Activated B cell treated with CpG ODN at 0.5 μM for 24 hours (primary cell): ENCODE measurements around the gene WNT7B. TPM values are rescaled to one million over a fixed set of nuclear protein-coding genes. Genes with fewer than 3 reads are reported as not detected.

ENCODE experiments used
- ATAC-seq: fragments of 200-7000 bp; cut with Tn5 transposase; one replicate; pipeline ENCODE4 v1.10.0; 2021; ENCODE audit warnings: low read depth, mild to moderate bottlenecking, moderate library complexity
- CTCF ChIA-PET: fragments of 350-600 bp; sonication (Branson Sonifier 250); formaldehyde crosslinking; loops from one replicate; lab custom pipeline; 2021; ENCODE audit warnings: antibody characterized with exemption; lab: Charles Lee
- POLR2A ChIA-PET: fragments of 350-600 bp; sonication (Branson Sonifier 250); formaldehyde crosslinking; loops from one replicate; lab custom pipeline; 2021; ENCODE audit warnings: antibody characterized with exemption; lab: Charles Lee
- DNase-seq: peaks from one replicate; pipeline ENCODE4 v3.0.0; 2022
- H3K27ac Mint-ChIP-seq: one replicate; pipeline ENCODE4 v1.8.0; 2020; ENCODE audit warnings: mixed read lengths
- H3K27me3 Mint-ChIP-seq: one replicate; pipeline ENCODE4 v1.8.0; 2021; ENCODE audit warnings: mixed read lengths
- H3K36me3 Mint-ChIP-seq: one replicate; pipeline ENCODE4 v1.8.0; 2021; ENCODE audit warnings: low read depth, mixed read lengths
- H3K4me1 Mint-ChIP-seq: one replicate; pipeline ENCODE4 v1.8.0; 2021; ENCODE audit warnings: mixed read lengths
- H3K4me3 Mint-ChIP-seq: one replicate; pipeline ENCODE4 v1.8.0; 2020; ENCODE audit warnings: mild to moderate bottlenecking, mixed read lengths
- H3K9me3 Mint-ChIP-seq: one replicate; pipeline ENCODE4 v1.8.0; 2020; ENCODE audit warnings: mixed read lengths
- intact Hi-C: fragments of 100-400 bp; cut with micrococcal nuclease; formaldehyde crosslinking; loops from one replicate; pipeline ENCODE4 v1.15.1; 2024
- total RNA-seq: library from RNA; stranded (reverse); gene quantifications from 2 replicates; pipeline ENCODE4 v1.2.3, GENCODE V29; 2022
- TF ChIP-seq, protein P1 (sequence below): fragments of 200-600 bp; IDR thresholded peaks from one replicate; pipeline ENCODE4 v1.8.0; 2022; ENCODE audit warnings: antibody characterized with exemption, mild to moderate bottlenecking

The WNT7B gene
- total RNA-seq, 1 donor from 2014 or later = not detected

DNA sequence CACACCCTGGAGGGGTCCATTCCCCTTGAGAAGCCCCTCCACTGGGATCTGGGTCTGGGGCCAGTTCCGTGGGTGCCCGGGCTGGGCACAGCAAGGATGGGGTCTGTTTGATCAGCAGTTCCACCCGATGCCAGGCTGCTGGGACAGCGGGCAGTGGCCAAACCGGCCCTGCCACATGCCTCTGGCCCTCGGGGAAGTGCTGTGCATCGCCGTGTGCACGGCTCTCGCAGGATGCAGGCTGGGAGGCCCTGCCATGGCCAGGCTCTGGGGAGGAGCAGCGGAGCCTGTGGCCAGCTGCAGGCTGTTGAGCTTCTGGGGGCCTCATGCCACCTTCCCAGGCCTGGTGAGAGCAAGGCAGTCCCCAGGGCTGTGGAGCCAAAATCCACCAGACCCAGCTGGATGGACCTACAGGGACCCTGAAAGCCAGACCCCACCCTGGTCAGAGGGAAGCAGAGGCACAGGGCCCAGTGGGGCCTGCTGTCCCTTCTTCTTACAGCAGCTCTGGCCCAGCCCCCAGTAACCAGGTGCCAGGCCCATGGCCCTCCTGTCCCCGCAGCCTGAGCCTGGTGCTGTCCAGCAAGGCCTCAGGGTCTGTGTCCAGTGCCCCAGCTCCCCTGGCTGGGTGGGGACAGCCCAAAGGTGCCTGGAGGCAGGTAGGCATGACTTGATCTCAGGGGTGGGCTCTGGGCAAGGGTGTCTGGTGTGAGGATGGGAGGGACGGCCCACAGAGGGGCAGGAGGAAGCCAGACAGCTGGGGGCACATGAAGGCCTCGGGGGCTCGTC is 57.3 kb downstream of the WNT7B start:
- Mint-ChIP-seq H3K36me3 (no peaks in the 10 kb centered on the region), H3K27me3 (peaks cover 6% of the 10 kb centered on the region), H3K4me1 (no peaks in the 10 kb centered on the region), H3K9me3 (no peaks in the 10 kb centered on the region), H3K4me3 (no peak overlapping the region), H3K27ac (no peak overlapping the region)
- TF ChIP-seq, protein P1, sequence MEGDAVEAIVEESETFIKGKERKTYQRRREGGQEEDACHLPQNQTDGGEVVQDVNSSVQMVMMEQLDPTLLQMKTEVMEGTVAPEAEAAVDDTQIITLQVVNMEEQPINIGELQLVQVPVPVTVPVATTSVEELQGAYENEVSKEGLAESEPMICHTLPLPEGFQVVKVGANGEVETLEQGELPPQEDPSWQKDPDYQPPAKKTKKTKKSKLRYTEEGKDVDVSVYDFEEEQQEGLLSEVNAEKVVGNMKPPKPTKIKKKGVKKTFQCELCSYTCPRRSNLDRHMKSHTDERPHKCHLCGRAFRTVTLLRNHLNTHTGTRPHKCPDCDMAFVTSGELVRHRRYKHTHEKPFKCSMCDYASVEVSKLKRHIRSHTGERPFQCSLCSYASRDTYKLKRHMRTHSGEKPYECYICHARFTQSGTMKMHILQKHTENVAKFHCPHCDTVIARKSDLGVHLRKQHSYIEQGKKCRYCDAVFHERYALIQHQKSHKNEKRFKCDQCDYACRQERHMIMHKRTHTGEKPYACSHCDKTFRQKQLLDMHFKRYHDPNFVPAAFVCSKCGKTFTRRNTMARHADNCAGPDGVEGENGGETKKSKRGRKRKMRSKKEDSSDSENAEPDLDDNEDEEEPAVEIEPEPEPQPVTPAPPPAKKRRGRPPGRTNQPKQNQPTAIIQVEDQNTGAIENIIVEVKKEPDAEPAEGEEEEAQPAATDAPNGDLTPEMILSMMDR = no peak
- intact Hi-C loops = no loop called here
- POLR2A ChIA-PET = no interaction called here
- no peak for ATAC-seq
- CTCF ChIA-PET = no interaction called here
- DNase-seq = no peak

DNA sequence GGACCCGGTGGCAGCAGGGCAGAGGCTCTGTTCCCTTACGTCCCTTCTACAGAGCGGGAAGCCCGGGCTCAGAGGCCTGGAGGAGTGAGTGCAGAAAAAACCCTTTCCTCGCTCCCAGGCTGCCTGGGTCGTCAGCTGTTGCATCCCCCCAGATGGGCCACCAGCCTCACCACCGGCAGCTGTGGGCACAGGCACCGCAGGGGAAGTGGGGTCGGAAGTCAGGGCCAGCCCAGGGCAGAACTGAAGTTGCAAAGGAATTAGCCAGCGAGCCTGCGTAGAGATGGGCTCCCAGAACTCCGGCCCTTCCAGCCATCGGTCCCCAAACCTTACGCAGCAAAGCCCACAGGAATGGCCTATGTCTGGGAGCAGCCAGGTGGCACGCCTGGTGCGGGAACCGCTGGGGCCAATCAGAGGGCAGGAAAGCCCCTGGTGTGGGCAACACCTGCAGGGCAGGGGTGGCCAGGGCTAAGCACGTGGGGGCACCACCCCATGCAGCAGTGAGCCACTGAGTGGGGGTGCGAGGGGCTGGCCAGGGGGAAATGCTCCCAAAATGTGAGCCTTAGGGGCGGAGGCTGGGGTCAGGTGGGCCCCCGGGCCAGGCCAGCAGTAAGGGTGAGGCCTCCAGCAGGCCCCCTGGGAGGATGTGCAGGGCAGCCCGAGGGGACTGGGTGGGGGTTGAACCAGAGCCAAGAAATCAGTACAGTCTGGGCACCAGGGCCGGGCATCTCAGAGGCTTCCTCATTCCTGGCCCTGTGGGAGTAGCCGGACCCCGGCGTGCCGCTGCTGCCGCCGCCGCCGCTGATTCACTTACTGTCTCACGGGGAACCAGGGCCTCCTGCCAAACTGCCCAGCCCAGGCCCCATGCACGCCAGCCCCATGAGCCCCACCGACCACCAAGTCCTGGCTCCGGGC is 58.2 kb downstream of the WNT7B start:
- ChIA-PET CTCF (no interaction called here), POLR2A (no interaction called here)
- Mint-ChIP-seq H3K36me3 (no peaks in the 10 kb centered on the region), H3K9me3 (peaks cover 3% of the 10 kb centered on the region), H3K4me1 (no peaks in the 10 kb centered on the region), H3K4me3 (no peak overlapping the region), H3K27ac (no peak overlapping the region), H3K27me3 (peaks cover 7% of the 10 kb centered on the region)
- ATAC-seq (no peak), DNase-seq (no peak)
- TF ChIP-seq, protein P1 = no peak
- intact Hi-C loops = no loop called here

- DNase-seq (no peak), ATAC-seq (no peak)
- CTCF ChIA-PET = no interaction called here
- Mint-ChIP-seq H3K27ac (no peak overlapping the region), H3K27me3 (peaks cover 7% of the 10 kb centered on the region), H3K9me3 (peaks cover 3% of the 10 kb centered on the region), H3K4me3 (no peak overlapping the region), H3K4me1 (no peaks in the 10 kb centered on the region), H3K36me3 (no peaks in the 10 kb centered on the region)
- TF ChIP-seq, protein P1 = no peak
- intact Hi-C loops = no loop called here
- POLR2A ChIA-PET = no interaction called here
These were observed 59.1 kb downstream of the WNT7B start for GRCh38 chr22:45917700-45918458.

GRCh38 chr22:45917146-45917545 is 59.8 kb downstream of the WNT7B start:
- intact Hi-C loops = no loop called here

More at GRCh38 chr22:45917146-45917545, 59.8 kb downstream of the WNT7B start:
- H3K36me3 Mint-ChIP-seq = no peaks in the 10 kb centered on the region
- no peak overlapping the region for H3K4me3 Mint-ChIP-seq
- H3K27me3 Mint-ChIP-seq = peaks cover 9% of the 10 kb centered on the region
- CTCF ChIA-PET = no interaction called here
- TF ChIP-seq, protein P1 = no peak
- no peaks in the 10 kb centered on the region for H3K4me1 Mint-ChIP-seq
- peaks cover 3% of the 10 kb centered on the region for H3K9me3 Mint-ChIP-seq
- H3K27ac Mint-ChIP-seq = no peak overlapping the region
- ATAC-seq = no peak
- POLR2A ChIA-PET = no interaction called here
- no peak for DNase-seq
